GM12878 (cell line): ENCODE data around the gene MED13L.

Experiments
- EZH2 ChIP-seq: IDR thresholded peaks from 2 replicates; pipeline ENCODE4 v1.6.1; 2012; ENCODE audit warnings: low read depth, mild to moderate bottlenecking, control low read depth, inconsistent platforms, low read length, borderline replicate concordance; ENCODE audit not compliant: control insufficient read depth
- JUNB ChIP-seq: IDR thresholded peaks from 2 replicates; pipeline ENCODE4 v1.6.1; 2016; ENCODE audit warnings: antibody characterized with exemption, mild to moderate bottlenecking
- MXI1 ChIP-seq: fragments of 150-350 bp; IDR thresholded peaks from 2 replicates; pipeline ENCODE4 v1.6.1; 2011; ENCODE audit warnings: low read depth, mild to moderate bottlenecking, inconsistent platforms, low read length, improper control_type of control experiment
- POLR2AphosphoS5 ChIP-seq: IDR thresholded peaks from 2 replicates; pipeline ENCODE4 v1.6.1; 2011; ENCODE audit warnings: mild to moderate bottlenecking, low read length, inconsistent platforms
- USF1 ChIP-seq: IDR thresholded peaks from 2 replicates; pipeline ENCODE4 v1.6.1; 2011; ENCODE audit warnings: borderline replicate concordance, low read depth, mild to moderate bottlenecking, moderate library complexity, mixed read lengths, low read length; ENCODE audit not compliant: insufficient read depth; ENCODE audit errors: extremely low read length
- ZNF24 ChIP-seq: fragments of 450-650 bp; IDR thresholded peaks from 2 replicates; pipeline ENCODE4 v1.6.1; 2017; ENCODE audit warnings: antibody characterized with exemption, mild to moderate bottlenecking
- TF ChIP-seq, protein P1 (sequence below), 3 experiments: IDR thresholded peaks in 2 of 3; conservative IDR thresholded peaks in 1 of 3; 2 replicates each; pipeline ENCODE4 v1.5.1; 2011; ENCODE audit warnings: low read depth in 3 of 3, low read length in 3 of 3, mild to moderate bottlenecking in 3 of 3, control low read depth in 2 of 3, moderate library complexity in 2 of 3, inconsistent platforms in 1 of 3, mixed read lengths in 1 of 3; ENCODE audit not compliant: control insufficient read depth in 2 of 3, insufficient read depth in 1 of 3; ENCODE audit errors: extremely low read depth in 1 of 3
- TF ChIP-seq, protein P2 (sequence below): IDR thresholded peaks from 2 replicates; pipeline ENCODE4 v1.6.1; 2011; ENCODE audit warnings: low read depth, low read length, improper control_type of control experiment, borderline replicate concordance

- TF ChIP-seq, protein P1, sequence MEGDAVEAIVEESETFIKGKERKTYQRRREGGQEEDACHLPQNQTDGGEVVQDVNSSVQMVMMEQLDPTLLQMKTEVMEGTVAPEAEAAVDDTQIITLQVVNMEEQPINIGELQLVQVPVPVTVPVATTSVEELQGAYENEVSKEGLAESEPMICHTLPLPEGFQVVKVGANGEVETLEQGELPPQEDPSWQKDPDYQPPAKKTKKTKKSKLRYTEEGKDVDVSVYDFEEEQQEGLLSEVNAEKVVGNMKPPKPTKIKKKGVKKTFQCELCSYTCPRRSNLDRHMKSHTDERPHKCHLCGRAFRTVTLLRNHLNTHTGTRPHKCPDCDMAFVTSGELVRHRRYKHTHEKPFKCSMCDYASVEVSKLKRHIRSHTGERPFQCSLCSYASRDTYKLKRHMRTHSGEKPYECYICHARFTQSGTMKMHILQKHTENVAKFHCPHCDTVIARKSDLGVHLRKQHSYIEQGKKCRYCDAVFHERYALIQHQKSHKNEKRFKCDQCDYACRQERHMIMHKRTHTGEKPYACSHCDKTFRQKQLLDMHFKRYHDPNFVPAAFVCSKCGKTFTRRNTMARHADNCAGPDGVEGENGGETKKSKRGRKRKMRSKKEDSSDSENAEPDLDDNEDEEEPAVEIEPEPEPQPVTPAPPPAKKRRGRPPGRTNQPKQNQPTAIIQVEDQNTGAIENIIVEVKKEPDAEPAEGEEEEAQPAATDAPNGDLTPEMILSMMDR (IDR thresholded peaks at IDR 0.05 in 2 of 3, conservative IDR thresholded peaks at IDR 0.05 in 1 of 3; ENCODE audit: control insufficient read depth in 2 of 3, extremely low read depth in 1 of 3, insufficient read depth in 1 of 3, low read depth in 3 of 3, low read length in 3 of 3), result no peak
- TF ChIP-seq USF1, result no peak
- no peak for TF ChIP-seq ZNF24
- no peak for TF ChIP-seq POLR2AphosphoS5
- TF ChIP-seq, protein P2, sequence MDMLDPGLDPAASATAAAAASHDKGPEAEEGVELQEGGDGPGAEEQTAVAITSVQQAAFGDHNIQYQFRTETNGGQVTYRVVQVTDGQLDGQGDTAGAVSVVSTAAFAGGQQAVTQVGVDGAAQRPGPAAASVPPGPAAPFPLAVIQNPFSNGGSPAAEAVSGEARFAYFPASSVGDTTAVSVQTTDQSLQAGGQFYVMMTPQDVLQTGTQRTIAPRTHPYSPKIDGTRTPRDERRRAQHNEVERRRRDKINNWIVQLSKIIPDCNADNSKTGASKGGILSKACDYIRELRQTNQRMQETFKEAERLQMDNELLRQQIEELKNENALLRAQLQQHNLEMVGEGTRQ, result no peak
- TF ChIP-seq EZH2, result no peak
- no peak for TF ChIP-seq MXI1
- no peak for TF ChIP-seq JUNB
These were observed 125.2 kb downstream of the MED13L start for GRCh38 chr12:116152268-116152667.
